ENCODE measurements around the gene KIAA0513.

Gene KIAA0513

DNA sequence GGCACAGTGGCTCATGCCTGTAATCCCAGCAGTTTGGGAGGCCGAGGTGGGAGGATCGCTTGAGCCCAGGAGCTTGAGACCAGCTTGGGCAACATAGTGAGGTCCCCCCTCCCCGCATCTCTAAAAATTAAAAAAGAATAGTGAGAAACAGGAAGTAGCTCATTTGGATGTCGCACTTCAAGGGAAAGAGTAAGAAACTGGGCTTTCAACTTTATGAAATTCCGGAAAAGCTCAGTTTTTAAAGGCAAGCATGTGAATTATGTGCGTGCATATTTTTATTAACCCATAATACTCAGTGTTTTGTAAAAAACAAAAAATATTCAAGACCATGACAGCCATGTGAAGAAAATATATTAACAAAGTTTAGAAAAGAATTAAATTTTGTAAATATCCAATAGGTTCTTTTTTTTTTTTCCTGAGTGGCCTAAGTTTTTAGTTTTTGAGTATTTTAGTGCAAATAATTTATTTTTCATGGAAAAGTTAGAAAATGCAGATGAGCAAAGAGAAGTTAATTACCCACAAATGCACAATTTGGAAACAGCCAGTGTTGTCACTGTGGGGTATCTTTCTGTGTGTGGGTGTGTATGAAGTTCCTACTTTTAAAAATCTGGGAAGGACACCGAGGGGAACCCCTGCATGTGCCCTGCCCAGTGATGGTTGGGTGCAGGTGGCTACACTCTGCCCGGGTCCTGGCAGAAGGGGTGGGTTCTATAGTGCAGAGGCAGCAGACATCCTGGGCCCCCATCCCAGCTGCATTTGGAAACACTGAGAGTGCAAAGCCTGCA is 44.7 kb downstream of the KIAA0513 start:
- no peak for DNase-seq (ENCODE audit: low read depth)

DNA sequence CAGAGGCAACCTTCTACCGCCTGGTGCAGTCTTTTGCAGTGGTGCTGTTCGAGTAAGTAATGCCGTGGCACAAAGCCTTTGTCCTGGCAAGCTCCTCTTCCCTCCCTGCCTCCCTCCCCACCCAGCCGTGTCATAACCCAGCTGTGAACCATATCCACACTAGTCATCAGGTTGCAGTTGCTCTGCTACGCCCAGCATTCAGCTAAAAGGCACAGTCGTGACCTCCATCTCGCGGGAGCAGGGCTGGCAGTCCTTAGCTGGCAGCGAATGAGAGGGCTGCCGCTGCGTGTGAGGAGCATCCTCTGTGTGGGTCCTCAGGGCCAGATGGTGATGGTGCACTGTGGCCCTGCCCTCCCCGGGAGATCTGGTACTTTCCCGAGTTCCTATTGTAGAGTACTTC is 45.4 kb downstream of the KIAA0513 start:
- DNase-seq (ENCODE audit: low read depth), result no peak

DNA sequence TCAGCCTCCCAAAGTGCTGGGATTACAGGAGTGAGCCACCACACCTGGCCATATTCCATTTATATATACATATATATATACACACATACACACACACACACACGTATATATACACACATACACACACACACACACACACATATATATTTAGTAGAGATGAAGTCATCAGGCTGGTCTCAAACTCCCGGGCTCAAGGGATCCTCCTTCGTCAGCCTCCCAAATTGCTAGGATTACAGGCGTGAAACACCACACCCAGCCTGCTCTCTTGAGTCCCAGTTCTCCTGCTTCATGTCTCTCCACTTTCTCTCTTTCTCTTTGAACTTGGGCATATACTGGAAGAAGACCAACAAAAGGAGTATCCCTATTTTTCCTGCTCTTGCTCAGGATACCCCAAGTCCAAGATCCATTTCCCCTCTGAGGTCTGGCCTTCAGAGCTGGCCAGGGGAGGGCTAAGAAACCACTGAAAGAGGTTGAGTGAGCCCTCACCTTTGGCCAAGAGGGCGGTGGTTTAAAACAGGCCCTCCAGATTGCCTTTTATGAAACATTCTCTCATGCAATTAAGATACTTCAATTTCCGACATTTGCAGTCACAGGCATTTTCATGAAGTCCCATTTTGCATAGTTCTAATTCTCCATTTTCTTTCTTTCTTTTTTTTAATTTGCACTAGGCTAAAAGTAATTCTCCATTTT is 46.8 kb downstream of the KIAA0513 start:
- DNase-seq (ENCODE audit: low read depth), result no peak

DNA sequence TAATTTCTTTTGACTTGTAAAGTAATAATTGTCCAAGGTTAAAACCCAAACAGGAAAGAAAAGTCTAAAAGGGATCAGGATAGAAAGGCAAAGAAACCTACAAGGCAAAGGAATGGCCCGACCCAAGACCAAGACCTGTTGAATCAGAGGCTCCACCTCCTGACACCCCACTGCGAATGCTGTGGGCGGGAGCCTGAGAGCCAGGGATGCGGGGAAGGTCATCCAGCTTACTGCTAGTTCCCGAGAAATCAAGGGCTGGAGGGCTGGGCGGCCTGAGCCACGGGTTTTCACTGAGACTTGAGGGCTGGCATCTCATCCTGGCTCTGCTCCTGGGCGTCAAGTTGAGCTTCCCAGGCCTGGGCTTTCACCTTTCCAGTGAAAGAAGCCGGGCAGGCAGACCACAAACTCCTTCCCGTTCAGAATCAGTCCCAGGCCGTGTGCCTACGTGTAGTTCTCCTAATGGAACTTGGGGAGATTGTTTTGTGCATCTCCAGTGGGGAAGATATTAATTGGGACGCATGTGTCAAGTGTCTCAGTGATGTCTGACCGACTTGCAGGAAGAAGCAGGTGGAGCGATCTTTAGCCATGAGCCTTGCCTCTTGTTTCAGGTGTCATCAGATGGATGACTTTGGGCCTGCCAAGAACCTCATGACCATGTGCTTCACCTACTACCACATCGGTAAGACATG is 47.8 kb downstream of the KIAA0513 start:
- DNase-seq (ENCODE audit: low read depth), result no peak

DNA sequence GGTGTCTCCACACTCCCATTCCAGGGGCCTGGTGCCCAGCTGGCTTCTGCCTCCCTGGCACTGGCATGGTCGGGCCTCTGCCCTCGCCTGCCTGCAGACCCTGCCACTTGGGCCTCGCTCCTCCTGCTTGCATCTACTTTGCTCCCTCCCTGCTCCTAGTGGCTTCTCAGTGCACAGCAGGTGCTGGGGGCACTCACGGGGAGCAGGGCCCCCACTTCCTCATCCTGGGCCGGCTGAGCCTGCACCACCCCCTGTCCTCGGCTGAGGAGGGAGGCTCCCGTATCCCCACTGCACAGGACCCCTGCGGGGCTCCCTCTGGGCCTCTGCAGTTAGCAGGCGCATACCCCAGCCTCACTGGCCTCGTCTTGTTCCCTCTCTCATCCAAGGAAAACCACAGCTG is 49.4 kb downstream of the KIAA0513 start:
- no peak for DNase-seq (ENCODE audit: low read depth)

DNA sequence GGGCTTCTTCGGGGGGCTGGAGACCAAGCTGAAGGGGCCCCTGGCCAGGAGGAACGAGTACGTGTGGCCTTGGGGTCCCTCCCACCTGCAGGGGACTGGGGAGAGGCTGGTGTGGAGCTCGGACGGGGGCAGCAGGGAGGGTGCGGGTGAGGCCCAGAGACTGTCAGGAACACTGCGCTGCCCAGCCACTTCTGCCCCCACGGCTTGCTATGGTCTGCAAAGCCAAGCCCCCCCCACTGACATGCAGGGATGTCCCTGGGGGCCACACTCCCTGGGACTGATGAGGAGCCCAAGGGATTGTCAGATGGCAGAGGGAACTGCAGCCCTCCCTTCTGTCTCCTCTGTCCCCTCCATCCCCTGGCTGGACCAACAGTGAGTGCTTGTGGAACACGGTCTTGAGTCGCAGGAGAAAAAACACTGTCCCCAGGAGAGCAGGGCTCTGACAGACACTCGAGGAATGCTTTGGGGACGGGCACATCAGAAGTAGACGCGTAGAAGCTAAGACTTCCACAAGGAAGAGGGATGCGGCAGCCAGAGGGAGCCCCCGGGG is 50.1 kb downstream of the KIAA0513 start:
- DNase-seq (ENCODE audit: low read depth), result no peak

DNA sequence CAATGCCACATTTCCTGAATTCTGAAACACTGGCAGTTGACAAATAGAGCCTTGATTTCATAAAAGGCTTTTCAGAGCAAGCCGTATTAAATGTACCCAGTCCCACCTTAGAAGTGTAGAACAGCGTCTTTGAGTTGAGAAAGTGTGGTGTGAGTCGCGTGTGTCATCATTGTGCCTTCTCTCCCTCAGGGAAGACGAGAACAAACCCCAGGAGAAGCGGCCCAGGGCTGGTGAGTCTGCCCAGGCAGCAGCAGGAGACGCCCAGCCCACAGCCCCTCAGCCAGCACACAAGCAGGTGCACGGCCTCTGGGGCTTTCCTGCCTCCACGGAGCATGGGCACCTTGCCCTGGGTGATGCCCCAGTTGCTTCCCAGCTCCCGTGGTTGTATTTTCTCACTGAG is 50.6 kb downstream of the KIAA0513 start:
- DNase-seq (ENCODE audit: low read depth), result no peak

DNA sequence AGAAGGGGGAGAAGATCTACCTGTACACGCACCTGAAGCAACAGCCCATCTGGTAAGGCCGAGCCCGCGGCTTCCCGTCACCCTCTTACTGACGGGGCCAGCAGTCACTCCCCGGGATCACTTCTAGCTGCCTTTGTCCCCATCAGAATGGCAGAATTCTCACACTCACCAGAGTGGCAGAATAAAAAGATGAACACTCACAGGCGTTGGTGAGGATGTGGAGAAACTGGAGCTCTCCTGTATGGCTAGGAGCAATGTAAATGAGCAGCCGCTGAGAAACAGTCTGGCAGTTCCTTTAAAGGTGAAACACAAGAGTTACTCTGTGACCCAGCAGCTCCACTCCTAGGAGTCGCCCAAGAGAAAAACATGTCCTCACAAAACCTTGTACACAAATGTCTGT is 51.4 kb downstream of the KIAA0513 start:
- DNase-seq (ENCODE audit: low read depth), result no peak

DNA sequence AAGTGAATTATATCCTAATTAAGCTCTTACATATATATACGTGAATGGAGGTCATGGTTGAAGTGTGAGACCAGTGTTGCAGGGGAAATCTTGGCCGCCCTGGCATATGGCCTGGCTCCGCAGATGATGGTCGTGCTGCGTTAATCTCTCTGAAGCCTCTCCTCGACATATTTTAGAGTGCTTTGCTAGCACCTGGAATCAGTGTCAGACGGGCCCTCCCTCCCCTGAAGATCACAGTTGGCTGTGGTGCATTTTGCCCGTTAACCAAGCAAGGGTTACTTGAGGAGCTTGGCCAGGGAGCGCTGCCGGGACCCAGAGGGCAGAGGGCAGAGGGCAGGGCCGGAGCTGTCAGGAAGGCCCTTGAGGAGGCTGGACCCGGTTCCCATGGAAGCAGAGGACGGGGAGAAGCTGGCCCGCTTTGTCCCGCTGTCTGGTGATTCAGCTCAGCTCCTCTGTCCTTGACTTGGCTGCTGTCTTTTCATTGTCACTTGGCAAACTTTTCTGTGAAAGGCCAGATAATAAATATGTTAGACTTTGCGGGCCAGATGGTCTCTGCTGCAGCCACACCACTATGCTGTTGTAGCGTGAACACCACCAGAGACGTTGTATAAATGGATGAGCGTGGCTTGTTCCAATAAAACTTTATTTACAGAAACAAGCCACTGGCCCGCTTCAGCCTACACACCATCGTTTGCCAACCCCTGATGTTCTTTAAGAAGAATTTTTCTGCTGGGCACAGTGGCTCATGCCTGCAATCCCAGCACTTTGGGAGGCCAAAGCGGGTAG is 52.4 kb downstream of the KIAA0513 start:
- no peak for DNase-seq (ENCODE audit: low read depth)

DNA sequence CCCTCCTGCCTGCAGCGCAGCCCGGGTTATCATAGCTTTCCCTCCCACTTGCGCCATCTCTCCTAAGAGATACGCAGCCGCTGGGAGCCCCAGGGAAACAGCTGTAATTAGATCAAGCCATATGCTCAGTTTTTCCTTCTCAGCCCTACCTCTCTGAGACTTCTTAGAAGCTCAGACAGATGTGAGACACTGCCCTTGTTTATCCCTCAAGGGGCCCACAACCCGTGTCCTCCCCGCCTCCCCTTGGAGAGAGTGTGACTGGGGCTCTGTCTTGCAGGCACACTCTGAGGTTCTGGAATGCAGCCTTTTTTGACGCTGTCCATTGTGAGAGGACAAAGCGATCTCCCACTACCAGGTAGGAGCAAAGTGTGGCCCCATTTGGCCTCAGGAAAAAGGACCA is 53.4 kb downstream of the KIAA0513 start:
- no peak for DNase-seq (ENCODE audit: low read depth)

DNA sequence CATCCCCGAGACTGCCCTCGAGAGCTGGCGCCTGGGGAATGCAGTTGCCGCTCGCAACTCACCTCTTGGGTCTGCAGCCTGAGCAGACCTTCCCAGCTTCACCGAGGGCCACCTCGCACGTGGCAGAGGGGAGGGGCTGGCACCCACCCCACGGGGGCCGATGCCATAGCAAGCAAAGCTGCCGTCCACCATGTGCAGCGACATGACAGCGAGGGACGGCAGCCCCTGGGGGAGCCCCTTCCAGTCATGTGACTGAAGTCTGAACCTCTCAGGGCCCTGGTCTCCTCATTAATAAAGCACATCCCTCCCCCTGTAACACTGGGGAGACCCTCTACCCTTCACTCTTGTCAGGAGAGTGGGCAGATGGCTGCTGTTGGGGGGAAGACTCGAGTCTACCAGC is 54.2 kb downstream of the KIAA0513 start:
- DNase-seq (ENCODE audit: low read depth), result no peak

DNA sequence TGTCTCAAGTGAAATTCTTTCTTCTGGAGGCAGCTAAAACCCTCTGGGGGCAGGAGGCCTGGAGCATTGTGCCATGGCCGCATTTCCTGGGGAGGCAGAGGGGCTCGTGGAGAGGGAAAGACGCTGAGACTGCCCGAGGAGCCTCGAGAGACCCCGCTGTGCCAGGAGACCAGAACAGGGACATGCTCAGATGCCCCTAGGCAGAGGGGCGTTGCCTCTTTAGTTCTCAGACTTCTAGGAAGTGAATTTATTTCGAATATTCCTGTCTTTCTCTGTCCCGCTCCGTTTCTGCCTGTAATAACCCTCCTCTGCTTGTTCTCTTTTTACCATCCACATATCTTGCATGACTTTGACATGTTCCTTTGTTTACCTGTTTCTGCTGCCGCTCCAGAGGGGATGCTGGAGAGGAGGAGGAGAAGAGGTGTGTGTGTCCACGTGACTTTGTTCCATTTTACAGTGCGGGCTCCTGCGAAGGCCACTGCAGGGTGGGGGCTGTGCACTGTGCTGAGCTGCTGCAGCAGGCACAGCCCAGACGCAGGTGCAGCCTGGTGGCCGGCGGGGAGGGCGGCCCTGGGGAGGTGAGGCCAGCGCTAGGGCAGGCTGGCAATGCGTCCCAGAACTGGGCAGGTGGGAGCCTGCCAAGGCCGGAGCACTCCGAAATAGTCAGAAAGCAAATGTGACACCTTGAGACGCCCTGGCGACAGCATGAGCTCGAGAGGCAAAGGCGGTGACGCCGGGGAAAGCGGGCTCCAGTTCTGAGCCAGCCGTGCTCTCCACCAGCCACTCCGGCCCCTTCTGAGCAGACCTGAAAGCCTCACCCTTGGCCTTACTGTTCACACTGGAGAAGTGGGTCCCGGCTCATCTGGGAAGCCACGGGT is 54.8 kb downstream of the KIAA0513 start:
- no peak for DNase-seq (ENCODE audit: low read depth)

DNA sequence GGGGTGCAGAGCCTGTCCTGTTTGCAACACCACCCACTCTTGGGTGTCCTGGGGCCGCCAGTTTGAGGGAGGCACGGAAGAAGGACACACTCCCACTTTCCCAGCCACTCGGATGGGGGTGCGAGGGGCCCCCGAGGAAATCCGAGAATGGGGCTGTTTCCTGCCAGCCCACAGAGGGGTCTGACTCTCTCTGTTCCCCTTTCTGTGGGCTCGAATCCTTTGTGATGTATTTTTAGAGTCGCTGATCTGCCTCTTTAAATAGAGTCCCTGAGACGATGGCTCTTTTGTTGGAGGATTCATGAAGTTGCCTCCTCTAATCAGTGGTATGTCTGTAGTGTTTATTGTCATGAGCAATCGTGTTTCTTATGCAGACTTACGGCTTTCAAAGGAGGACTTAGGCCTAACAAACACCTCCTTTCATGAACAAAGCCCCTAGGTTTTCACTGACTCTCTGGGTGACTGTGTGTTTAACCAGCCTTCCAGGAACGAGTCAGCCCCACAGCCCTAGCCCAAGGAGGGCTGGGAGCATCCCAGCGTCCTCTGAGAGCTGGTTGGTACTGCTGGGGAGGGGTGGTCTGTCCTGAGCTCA is 55.5 kb downstream of the KIAA0513 start:
- no peak for DNase-seq (ENCODE audit: low read depth)

DNA sequence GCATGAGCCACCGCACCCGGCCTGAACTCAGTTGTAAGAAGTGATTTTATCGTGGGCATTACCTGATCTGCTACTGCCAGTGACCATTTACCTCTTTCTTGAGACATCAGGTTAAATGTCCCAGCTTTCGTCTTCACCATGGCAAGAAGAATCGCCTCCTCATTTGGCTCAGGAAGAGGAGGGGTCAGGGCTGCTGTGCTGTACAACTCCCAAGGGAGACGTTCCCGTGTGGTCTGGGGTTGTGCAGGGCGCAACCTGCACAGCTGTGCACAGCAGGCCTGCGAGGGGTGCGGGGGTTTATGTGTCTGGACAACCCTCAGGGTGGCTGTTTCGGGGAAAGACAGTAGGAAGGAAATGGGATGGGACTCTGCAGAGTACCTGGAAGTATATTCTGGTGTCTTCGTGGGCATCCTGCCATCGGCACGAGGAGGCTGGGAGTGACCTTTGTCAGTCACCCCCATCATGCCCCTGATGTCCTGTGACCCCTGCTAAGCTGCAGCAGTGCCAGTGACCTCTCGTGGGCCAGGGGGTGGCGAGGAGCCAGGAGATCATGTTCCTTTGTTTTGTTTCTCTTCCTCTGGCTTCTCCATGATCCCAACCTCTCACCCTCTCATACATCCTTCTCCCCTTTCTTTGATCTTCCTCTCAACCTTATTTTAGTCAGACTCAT is 57.4 kb downstream of the KIAA0513 start:
- no peak for DNase-seq (ENCODE audit: low read depth)

DNA sequence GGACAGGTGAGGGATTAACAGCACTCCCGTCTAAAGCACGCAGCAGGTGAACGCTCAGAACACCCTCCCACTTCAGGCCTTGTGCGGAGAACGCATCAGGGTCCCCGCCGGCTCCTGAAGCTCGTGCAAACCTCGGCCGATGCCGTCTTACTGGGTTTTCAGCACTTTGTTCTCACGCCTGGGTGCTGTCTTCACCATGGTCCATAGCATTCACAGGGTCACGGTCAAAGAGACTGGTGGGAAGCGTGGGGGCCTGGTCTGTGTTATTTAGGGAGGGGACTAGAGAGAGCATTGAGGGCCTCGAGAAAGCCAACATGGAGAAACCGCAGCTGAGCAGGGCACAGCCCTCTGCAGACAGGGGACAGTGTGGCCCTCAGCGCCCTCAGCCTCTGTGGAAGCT is 58.1 kb downstream of the KIAA0513 start:
- DNase-seq (ENCODE audit: low read depth), result no peak

DNA sequence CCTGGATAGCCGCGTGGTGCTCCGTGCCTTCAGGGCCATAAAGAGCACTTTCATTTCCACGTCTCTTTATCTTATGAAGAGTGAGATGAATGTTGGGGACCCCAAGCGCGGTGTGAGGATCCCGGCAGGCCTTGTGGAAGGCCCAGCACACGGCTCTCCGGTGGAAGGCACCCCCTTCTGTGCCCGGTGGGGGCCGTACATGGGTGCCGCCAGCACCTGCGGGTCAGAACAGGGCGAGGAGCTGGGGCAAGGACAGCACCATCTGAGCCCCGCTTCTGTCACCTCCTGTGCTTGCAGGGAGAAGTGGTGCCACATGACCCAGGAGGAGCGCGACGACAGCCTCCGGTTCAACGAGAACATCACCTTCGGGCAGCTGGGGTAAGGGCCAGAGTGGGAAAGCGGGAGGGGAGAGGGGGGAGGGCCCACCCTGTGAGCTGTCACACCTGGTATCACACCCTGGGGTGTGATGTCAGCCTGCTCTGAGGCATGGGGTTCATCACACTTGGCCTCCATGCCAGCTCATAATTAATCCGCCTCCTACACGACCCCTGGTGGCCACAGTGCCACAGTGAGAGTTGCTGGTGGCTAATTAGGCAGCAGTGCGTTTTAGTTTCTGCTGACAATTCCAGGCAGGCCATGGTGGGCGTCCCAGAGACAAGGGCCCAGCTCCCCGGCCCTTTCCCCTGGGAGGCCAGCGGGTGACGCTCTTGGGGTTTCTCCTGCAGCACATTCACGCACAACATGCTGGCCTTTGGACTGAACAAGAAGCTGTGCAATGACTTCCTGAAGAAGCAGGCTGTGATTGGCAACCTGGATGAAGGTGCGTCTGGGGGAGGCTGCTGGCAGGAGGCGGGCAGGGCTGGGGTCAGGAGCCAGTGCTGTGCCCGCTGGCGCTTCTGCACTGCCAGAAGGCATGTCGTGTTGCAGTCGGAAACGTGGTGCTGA is 59.0 kb downstream of the KIAA0513 start:
- DNase-seq (ENCODE audit: low read depth), result peak; percentile 43

DNA sequence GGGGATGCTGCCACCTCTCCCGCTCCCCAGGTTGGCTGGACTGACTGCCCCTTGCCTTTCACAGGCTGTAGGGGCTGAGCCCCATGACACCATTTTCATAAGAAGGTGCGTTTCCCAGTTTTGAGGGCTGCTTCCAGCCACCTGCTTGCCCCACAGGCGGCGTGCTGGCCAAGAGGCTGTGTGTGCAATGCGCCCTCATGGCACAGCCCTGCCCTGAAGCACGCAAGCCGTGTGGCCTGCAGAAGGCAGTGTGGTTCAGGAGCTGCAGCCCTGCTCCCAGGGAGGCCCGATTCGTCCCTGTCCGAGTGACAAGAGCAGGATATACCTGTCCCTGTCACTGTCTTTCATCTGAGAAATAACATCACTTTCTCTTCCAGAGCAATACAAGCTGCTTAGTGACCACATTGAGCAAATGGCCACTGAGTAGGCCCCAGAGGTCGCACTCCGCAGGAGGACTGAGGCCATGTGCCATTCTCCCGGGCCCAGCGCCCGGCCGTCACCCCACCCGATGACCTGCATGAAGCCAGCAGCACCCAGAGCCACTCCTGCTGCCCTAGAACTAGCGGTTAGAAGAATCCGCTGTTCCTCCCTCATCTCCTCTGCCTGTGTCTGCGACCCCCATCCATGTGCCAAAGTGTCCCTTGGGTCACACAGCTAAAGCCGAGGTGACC is 60.4 kb downstream of the KIAA0513 start:
- no peak for DNase-seq (ENCODE audit: low read depth)

DNA sequence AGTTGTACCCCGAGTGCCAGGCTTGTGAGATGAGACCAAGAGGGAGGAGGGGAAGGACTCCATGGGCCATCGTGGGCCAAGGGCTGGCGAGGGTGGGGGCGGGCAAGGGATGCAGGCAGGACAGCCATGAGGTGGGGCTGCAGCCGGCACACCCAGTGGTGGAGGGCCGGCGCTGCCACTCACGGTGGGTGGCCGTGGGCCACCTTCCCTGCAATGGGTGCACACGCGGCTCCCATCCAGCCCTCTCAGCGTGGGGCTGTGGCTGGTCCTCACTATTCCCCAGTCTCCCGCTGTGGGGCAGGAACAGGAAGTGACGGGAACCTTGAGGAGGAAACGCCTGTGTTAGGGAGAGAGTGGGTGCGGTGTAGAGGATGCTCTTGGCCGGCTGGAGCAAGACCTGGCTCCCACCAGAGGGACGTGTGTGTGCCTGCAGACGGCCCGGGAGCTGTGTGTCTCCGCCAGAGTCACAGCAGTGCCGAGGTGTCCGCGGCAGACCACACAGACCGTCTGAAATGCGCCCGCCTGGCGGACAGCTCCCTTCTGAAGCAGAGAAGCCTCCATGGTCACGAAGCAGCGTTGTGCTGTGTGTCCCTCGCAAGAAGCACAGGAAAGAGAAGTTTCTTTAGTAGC is 61.1 kb downstream of the KIAA0513 start:
- no peak for DNase-seq (ENCODE audit: low read depth)

Data from activated T-helper 1 cell treated with Interleukin-2 at 50 U/mL for 16 hours (primary cell).